HL-60 (cell line): ENCODE results near the gene RFX8.

Source experiments
- DNase-seq, 2 experiments: peaks; one replicate each; pipeline ENCODE4 v3.0.0-alpha.2; 2010 to 2020; ENCODE audit warnings: low read depth in 1 of 2, low spot score in 1 of 2
- H3K27ac ChIP-seq: fragments of 250-450 bp; sonication (Bioruptor Pico); replicated peaks from 2 replicates; pipeline ENCODE4 v1.5.1; 2020; ENCODE audit warnings: mild to moderate bottlenecking, moderate library complexity
- H3K27me3 ChIP-seq: fragments of 250-450 bp; sonication (Bioruptor Pico); 2 replicates; pipeline ENCODE4 v1.5.1; 2021; ENCODE audit warnings: mild to moderate bottlenecking, moderate library complexity; ENCODE audit not compliant: insufficient read depth, poor library complexity, severe bottlenecking
- H3K4me3 ChIP-seq: replicated peaks from 2 replicates; pipeline ENCODE4 v1.5.1; 2011; ENCODE audit warnings: mild to moderate bottlenecking, control low read depth, low read length; ENCODE audit not compliant: insufficient read depth
- GABPA ChIP-seq: IDR thresholded peaks from 2 replicates; pipeline ENCODE4 v1.6.1; 2012; ENCODE audit warnings: low read depth
- POLR2AphosphoS5 ChIP-seq: IDR thresholded peaks from 2 replicates; pipeline ENCODE4 v1.6.1; 2012; ENCODE audit warnings: low read depth
- SPI1 ChIP-seq: IDR thresholded peaks from 2 replicates; pipeline ENCODE4 v1.6.1; 2012; ENCODE audit warnings: low read depth, mild to moderate bottlenecking, borderline replicate concordance
- TF ChIP-seq, protein P1 (sequence below): IDR thresholded peaks from 2 replicates; pipeline ENCODE4 v1.6.1; 2012; ENCODE audit warnings: low read depth; ENCODE audit not compliant: insufficient replicate concordance
- TF ChIP-seq, protein P2 (sequence below): IDR thresholded peaks from one replicate; pipeline ENCODE4 v1.5.1; 2011; ENCODE audit warnings: low read length, control low read depth, inconsistent platforms; ENCODE audit not compliant: insufficient read depth

The RFX8 gene

DNA sequence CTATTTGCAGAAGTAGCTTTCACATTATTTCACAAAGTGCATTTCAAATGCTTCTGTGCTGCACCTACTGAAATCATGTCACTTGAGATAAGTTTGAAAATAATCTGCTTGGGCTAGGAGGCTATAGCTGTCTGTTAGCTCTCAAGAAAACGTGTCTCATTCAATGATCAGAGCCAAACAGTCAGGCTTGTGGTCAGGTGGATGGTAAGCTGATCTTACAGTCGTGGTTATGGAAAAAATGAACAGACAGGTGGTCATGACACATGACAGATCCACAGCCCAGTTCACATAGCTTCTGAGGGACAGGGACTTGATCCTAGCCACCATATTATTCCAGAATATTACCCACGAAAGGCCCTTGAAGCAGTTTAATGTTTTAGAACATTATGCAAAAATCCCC, 26.5 kb upstream of the RFX8 start:
- no peak for DNase-seq
- TF ChIP-seq, protein P1, sequence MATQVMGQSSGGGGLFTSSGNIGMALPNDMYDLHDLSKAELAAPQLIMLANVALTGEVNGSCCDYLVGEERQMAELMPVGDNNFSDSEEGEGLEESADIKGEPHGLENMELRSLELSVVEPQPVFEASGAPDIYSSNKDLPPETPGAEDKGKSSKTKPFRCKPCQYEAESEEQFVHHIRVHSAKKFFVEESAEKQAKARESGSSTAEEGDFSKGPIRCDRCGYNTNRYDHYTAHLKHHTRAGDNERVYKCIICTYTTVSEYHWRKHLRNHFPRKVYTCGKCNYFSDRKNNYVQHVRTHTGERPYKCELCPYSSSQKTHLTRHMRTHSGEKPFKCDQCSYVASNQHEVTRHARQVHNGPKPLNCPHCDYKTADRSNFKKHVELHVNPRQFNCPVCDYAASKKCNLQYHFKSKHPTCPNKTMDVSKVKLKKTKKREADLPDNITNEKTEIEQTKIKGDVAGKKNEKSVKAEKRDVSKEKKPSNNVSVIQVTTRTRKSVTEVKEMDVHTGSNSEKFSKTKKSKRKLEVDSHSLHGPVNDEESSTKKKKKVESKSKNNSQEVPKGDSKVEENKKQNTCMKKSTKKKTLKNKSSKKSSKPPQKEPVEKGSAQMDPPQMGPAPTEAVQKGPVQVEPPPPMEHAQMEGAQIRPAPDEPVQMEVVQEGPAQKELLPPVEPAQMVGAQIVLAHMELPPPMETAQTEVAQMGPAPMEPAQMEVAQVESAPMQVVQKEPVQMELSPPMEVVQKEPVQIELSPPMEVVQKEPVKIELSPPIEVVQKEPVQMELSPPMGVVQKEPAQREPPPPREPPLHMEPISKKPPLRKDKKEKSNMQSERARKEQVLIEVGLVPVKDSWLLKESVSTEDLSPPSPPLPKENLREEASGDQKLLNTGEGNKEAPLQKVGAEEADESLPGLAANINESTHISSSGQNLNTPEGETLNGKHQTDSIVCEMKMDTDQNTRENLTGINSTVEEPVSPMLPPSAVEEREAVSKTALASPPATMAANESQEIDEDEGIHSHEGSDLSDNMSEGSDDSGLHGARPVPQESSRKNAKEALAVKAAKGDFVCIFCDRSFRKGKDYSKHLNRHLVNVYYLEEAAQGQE: no peak
- TF ChIP-seq, protein P2, sequence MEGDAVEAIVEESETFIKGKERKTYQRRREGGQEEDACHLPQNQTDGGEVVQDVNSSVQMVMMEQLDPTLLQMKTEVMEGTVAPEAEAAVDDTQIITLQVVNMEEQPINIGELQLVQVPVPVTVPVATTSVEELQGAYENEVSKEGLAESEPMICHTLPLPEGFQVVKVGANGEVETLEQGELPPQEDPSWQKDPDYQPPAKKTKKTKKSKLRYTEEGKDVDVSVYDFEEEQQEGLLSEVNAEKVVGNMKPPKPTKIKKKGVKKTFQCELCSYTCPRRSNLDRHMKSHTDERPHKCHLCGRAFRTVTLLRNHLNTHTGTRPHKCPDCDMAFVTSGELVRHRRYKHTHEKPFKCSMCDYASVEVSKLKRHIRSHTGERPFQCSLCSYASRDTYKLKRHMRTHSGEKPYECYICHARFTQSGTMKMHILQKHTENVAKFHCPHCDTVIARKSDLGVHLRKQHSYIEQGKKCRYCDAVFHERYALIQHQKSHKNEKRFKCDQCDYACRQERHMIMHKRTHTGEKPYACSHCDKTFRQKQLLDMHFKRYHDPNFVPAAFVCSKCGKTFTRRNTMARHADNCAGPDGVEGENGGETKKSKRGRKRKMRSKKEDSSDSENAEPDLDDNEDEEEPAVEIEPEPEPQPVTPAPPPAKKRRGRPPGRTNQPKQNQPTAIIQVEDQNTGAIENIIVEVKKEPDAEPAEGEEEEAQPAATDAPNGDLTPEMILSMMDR: no peak
- TF ChIP-seq POLR2AphosphoS5 (no peak), GABPA (no peak), SPI1 (no peak)
- H3K4me3 ChIP-seq: no peak overlapping the region
- H3K27me3 ChIP-seq: no peaks in the 10 kb centered on the region
- H3K27ac ChIP-seq: peak overlapping the region; percentile 26; the same call in 1 of the 2 replicates

DNA sequence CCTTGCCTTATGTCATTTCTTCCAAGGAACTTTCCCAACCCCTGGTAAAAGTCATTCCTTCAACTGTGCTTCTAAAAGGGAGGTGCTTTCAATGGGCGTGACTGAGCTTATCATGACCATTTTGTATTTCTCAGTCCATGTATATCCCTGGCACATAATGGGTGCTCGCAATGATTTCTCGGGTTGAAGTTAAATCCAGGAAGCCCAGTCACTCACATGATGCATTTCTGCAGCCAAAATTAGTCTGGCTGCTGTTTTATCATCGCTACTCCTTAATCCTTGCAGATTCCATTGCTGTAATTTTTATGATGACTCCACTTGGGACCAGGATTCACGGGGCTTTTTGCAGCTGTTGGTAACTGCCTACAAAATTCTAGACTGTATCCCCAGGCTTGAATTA, 25.9 kb upstream of the RFX8 start:
- no peak overlapping the region for H3K27ac ChIP-seq
- H3K27me3 ChIP-seq: no peaks in the 10 kb centered on the region
- no peak overlapping the region for H3K4me3 ChIP-seq
- TF ChIP-seq POLR2AphosphoS5: no peak
- TF ChIP-seq, protein P2: no peak
- TF ChIP-seq GABPA: no peak
- TF ChIP-seq, protein P1: no peak
- no peak for TF ChIP-seq SPI1
- no peak for DNase-seq

DNA sequence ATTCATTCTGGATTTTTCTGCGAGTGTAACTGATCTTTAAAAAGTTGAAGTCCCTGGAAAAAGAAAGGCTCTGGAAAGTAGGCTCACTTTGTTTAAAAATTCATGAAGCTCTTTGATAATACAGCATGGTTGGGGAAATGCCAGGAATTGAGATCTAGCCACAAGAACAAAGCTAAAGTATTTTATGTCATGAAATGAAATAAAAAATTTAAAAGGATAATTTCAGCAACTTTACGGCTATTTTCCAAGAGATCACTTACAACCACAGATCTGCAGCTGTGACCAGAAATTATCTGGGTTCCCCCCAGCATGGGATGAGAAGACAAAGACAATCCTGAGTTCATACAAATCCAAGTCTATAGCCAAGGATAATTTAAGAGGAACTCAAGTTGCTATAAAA, 25.3 kb upstream of the RFX8 start:
- H3K4me3 ChIP-seq: no peak overlapping the region
- TF ChIP-seq SPI1 (no peak), POLR2AphosphoS5 (no peak), GABPA (no peak)
- TF ChIP-seq, protein P1: no peak
- no peak for DNase-seq
- H3K27me3 ChIP-seq: no peaks in the 10 kb centered on the region
- no peak overlapping the region for H3K27ac ChIP-seq
